ENCODE data around the gene COL6A2.
"Not testable (repeated sequence)": the region's sequence is repeated elsewhere in the genome, so short reads cannot be mapped to it uniquely, and the experiment has no call there.

Gene COL6A2

DNA sequence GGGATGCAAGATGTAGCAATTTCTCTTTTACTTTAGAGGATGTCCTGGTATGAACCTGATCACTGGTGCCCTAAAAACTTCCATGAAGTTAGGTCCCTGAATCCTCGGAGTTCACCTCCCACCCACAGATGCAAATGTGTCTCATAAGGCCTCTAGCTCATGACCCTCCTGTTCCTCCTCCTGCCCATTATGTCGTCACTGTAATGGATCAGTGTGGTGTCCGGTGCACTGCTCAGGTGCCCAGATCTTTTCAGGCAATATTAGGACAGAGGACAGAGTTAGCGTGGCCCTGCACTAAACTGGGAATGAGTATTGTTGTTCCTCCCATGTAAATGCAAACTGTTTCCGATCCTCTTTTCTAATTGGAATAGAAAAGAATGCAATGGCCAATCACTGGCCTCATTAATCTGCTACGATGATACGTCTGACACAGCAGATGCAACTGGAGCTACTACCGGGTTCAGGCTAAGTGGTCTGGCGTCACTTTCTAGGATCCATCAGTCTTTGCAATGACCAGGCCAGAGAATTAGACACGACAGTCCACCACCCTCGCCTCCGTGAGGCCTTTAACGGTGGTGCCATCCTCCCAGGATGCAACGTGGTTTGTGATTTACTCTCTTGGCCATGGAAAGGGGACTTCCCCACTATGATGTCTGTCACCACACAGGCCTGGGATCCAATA, 3.4 kb upstream of the COL6A2 start:
- no peak for DNase-seq (ENCODE audit: low read depth in 2 of 2)

DNA sequence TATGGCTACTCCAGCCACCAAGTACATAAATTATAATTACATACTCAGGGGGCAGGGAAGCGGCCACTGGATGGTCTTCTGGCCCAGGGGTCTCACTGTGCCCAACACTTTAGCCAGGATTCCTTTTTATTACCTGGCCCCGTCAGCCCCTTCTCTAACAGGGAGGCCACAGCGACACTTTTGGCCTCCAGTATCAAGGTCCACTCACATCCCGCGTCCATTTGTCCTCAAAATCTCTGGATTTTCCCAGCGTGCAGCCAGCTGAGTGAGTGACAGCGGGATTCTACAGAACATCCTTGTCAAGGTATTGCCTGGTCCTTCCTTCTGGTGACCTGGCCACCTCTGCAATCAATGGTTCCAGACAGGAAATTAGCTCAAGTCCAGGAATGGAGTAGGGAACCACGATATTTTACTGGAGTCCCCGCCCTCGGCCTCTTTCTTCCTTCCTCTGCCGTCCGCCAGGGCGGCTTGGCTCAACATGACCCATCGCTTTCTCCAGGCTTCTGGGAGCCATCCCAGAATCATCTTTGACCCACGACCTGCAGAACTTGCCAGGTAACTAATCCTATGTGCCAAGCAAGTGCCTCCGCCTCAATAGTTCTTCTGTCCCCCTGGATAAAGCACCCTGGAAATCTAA, 2.7 kb upstream of the COL6A2 start:
- no peak for DNase-seq (ENCODE audit: low read depth in 2 of 2)

DNA sequence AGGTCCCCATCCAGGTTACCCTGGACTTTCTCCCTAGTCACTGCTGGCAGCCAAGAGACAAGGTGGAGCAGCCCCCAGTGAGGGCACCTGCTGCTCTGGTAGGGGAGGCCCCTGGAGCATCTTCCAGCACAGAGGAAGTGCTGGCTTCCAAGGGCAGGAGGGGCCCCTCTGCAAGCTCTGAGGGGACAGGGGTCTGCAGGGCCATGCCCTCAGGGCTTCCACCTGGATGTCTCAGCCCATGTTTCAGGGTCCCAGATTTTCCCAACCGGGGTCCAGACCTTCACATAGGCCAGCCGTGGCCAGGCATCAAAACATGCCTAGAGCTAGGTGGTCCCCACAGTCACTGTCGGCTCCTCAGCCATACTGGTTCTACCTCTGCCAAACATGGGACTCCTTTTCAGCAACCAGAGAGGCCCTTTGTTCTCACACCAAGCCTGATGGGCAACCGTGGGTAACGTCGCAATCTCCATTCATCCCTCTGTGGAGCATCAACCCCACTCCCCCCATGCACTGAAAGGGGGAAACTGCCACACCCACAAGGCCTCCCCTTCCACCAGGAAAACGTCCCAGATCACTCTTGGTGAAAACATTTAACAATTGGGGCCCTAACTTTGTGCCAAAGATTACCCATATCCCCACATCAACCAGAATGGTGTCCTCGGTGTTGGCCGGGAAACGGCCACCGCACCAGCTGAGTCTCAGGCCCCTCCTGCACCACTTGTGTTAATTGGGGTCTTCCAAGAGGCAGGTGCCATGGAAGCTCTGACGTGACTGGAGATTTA, 1.9 kb upstream of the COL6A2 start:
- no peak for DNase-seq (ENCODE audit: low read depth in 2 of 2)

DNA sequence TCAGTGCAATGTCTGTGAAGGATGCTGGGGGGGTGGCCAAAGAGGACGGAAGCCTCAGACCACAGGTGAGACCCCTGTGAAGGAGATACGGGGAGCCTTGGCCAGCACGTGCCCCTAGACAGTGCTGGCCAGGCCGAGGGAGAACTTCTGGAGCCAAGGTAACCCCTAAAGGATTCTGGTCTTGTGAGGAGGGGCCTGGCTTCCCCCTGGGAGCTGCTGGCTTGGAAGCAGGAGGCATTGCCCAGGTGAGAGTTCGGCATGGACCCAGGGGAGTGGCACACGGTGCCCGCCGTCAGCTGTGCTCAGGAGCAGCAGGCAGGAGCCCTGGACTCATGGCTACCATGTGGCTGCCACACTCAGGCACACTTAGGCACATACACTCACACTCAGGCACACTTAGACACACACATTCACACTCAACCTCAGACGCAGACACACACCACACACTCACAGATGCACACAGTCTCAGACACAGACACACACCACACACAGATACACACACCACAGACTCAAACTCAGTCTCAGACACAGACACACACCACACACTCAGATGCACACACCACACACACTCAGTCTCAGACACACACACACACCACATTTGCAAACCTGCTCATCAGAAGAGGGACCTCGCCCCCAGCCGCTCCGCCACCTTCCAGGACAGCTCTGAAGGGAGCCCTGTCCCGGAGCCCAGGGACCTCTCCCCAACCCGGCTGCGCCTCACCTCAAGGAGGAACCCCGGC, 1.1 kb upstream of the COL6A2 start:
- no peak for DNase-seq (ENCODE audit: low read depth in 2 of 2)

DNA sequence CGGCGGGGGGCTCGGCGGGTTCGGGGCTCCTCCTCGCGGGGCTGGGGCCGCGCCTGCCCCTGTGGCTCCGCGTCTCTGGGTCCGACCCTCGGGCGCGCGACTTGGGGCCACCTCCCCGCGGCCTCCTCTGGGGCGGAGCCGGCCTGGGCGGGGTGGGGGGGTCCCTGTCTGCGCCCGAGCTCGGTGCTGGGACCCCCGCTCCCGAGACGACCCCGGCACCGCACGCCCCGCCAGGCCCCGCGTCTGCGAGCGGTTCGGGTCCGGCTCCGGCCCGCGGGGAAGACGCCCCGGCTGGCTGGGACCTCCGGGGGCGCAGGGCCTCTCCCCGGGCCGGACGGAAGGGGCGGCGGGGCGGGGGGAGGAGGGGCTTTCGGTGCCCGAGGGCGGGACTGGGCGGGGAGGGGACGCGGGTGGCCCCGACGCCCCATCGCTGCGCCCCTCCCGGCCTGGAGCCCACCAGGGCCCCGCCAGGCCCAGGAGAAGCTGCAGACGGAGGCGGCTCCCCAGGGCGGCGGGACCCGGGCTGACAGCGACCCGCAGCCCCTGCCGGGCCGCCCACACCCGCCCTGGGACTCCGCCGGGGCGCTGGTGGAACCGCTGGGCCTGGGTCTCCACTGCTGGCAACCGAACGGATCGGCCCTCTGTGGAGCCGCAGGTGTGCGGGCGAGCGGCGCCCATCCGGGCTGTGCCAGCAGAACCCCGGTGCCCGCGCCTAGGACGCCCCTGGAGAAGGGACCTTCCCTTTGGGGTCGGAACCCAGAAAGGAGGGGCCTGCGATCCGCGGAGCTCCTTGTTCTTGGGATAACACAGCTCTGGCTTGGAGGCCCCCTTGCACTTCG, 610 bp downstream of the COL6A2 start:
- DNase-seq (ENCODE audit: low read depth in 2 of 2): no peak

DNA sequence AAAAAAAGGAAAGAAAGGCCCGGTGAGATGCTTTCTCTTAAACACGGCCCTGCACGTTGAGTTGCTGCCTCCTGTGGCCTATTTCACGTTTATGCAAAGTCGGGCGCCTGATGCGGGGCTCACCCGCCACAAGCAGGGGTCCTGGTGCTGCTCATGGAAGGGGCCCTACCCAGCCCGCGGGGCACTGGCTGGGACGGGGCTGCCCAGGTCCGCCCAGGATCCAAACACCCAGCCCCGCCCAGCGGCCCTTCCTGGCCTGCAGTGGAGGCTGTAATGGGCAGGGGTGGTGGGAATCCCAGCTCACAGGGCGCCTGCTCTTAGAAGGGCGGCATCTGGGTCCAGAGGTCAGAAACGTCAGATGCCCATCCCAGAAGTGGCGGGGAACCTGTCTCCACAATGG, 1.6 kb downstream of the COL6A2 start:
- DNase-seq (ENCODE audit: low read depth in 2 of 2): no peak

DNA sequence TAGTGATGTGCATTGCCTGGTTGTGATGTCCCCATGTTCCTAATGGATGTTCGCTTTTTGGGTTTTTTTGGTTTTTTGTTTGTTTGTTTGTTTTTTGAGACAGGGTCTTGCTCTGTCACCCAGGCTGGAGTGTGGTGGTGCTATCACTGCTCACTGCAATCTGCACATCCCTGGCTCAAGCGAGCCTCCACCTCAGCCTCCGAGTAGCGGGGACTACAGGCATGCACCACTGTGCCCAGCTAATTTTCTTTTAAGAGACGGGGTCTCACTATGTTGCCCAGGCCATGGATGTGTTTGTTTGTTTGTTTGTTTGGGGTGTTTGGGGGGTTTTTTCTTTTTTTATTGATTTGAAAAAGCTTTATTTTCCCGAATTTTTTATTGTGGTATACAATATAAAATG, 2.1 kb downstream of the COL6A2 start:
- no peak for DNase-seq (ENCODE audit: low read depth in 2 of 2)

DNA sequence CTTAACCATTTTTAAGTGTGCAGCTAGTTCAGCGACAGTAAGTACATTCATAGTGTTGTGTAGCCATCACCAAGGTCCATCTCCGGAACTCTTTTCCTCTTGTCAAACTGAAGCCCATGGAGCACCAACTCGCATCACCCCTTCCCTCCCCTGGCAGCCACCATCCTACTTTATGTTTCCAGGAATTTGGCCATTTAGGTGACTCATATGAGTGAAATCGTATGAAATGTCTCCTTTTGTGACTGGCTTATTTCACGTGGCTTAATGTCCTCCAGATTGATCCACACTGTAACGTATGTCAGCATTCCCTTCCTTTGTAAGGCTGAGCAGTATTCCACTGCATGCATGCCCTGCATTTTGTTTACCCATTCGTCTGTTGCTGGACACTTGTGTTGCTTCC, 2.5 kb downstream of the COL6A2 start:
- no peak for DNase-seq (ENCODE audit: low read depth in 2 of 2)

DNA sequence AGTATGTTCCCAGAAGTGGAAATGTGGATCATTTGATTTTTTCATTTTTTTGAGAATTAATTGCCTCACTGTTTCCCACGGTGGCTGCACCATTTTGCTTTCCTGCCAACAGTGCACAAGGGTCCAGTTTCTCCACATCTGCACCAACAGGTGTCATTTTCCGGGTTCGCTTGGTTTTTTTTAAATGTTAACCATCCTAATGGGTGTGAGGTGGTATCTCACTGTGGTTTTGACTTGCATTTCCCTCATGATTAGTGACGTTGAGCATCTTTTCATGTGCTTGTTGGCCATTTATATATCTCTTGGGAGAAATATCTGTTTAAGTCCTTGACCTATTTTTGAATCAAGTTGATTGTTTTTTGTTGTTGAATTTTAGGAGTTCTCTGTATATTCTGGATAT, 3.0 kb downstream of the COL6A2 start:
- DNase-seq (ENCODE audit: low read depth in 2 of 2): no peak

DNA sequence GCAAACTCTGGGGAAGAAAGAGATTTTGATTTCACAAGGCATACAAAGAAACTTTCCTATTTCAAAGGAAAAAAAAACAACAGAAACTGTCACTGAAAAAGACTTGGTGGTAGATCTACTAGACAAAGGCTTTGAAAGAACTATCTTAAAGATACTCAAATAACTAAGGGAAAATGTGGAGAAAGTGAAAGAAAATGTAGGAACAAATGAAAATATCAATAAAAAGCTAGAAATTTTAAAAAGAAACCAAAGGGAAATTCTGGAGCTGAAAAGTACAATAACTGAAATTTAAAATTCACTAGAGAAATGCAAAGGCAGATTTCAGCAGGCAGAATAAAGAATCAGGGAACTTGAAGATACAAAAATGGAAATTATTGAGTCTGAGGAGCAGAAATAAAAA, 6.2 kb downstream of the COL6A2 start:
- no peak for DNase-seq (ENCODE audit: low read depth in 2 of 2)

DNA sequence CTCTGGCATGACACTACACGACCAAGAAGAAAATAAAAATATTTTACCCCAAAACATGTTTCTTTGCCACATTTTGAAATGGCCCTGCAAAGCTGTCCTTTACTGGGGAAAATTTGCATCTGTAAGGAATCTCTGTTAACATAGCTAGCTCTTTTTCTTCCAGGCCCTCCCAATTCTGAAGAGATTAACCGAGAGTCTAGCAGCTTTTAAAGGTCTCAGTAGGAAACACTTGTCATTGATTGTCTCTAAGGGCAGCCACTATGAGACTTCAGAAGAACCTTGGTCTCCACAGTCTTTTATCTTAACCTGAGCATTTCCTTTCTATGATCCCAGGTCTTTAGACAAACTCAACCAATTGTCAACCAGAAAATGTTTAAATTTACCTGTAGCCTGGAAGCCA, 9.5 kb downstream of the COL6A2 start:
- not testable (repeated sequence) for DNase-seq (ENCODE audit: low read depth in 2 of 2)

DNA sequence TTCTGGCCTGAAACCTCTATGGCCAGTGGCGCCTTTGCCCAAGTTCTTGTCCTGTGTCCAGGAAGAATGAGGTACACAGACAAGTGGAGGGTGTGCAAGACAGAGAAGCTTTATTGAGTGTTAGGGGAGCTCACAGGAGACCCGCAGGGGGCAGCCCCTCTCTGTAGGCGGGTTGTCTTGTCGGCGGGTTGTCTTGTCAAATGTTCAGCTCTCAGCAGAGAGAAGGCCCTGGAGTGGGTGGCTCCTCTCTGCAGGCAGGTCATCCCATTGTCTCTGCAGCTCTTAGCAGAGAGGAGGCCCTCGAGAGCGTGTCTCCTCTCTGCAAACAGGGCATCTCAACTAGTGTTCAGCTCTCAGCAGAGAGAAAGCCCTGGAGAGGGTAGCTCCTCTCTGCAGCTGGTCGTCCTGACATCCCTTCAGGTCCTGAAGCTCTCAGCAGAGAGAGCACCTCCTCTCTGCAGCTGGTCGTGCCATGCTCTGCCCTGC, 11.0 kb downstream of the COL6A2 start:
- DNase-seq (ENCODE audit: low read depth in 2 of 2): no peak

DNA sequence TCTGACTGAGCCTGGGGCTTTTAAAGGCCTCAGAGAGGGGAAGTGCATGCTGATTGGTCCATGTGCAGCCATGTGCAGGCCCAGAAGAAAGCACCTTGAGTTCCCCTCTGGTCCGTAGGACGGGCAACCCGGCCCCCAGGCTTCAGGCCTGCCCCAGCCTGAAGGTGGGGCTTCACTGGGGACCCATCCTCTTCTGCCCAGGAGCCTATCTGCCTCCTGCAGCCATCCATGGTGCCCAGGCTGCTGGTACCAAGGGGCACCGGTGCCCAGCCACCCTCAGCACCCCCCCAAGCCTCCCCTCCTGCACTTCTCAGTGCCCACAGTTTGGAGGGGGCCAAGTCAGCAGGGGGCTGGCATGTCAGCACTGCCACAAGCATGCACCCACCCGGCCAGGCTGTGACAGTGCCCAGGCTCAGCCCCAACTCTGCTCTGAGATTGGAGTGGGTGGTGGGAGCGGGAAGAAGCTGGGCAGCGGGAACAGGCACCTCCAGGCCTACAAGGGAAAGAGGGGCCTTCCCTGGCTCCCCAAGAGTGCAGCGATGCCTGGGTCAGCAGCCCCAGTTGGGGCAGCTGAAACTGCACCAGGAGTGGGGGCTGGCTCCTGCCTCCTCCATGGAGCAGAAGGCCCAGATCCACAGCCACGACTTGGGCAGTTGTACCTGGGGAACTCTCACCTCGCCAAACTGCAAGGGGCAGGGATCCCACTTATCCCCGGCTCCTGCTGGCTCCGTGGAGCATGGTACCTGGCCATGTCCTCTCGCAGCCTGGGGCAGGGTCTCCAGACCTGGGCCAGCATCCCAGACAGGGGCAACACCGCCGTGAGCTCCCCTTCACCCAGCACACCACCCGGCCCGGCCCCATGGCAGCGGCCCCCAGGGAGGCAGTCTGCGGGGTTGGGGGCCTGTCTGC, 11.7 kb downstream of the COL6A2 start:
- no peak for DNase-seq (ENCODE audit: low read depth in 2 of 2)

DNA sequence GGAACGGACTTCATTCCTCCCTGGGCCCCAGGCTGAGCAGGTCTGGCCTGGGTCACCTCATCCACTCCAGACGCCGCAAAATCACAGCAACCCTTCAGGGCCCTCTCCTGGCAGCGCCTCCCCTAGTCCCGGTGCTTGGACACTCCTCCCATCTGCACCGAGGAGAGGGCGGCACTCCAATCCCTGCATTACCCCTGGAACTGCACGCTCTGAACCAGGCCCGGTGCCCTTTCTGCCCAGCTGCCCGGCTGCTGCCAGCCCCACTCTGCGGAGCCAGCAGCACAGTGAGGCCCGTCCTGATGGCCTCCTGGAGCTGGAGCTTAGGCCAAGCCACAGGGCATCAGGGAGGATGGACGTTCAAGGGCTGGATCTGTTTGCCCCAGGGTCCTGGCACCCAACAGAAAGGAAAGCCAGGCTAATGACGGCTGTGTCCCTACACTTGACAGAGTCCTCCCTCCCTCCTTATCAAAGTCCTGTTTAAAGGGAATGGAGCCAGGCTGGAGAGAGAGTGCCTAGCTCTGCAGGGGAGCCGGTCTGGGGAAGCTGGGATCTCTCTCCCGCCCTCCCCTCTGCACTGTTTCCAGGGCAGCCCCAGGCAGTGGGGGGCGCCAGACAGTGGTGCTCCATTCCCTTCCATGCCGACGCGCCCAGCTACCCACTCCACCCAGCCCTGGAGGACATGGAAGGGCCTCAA, 12.7 kb downstream of the COL6A2 start:
- DNase-seq (ENCODE audit: low read depth in 2 of 2): no peak

DNA sequence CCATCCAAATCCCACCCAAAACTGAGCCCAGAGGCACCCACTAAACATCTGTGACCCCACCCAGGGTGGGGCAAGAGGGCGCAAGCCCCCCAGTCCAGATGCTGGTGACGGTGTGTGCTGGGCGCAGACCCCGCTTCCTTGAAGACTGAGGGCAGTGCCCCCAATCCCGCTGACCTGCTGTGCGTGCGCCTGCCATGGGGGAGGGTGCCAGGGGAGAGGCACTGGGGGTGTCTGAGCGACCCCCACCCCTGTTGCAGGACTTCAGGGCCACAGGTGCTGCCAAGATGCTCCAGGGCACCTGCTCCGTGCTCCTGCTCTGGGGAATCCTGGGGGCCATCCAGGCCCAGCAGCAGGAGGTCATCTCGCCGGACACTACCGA, 13.3 kb downstream of the COL6A2 start:
- DNase-seq (ENCODE audit: low read depth in 2 of 2): no peak

DNA sequence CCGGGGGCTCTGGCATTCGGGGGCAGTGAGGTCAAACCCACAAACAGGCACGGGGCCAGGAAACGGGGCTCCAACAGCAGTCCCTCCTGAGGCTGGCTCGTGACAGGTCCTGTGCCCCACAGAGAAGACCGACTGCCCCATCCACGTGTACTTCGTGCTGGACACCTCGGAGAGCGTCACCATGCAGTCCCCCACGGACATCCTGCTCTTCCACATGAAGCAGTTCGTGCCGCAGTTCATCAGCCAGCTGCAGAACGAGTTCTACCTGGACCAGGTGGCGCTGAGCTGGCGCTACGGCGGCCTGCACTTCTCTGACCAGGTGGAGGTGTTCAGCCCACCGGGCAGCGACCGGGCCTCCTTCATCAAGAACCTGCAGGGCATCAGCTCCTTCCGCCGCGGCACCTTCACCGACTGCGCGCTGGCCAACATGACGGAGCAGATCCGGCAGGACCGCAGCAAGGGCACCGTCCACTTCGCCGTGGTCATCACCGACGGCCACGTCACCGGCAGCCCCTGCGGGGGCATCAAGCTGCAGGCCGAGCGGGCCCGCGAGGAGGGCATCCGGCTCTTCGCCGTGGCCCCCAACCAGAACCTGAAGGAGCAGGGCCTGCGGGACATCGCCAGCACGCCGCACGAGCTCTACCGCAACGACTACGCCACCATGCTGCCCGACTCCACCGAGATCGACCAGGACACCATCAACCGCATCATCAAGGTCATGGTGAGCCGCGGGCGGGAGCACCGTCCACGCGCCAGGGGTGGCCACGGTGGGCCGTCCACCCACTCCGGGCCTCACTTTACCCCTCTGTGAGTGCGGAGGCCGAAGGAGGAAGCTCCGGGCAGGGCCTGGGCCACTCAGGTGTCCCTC, 14.2 kb downstream of the COL6A2 start:
- DNase-seq (ENCODE audit: low read depth in 2 of 2): no peak

DNA sequence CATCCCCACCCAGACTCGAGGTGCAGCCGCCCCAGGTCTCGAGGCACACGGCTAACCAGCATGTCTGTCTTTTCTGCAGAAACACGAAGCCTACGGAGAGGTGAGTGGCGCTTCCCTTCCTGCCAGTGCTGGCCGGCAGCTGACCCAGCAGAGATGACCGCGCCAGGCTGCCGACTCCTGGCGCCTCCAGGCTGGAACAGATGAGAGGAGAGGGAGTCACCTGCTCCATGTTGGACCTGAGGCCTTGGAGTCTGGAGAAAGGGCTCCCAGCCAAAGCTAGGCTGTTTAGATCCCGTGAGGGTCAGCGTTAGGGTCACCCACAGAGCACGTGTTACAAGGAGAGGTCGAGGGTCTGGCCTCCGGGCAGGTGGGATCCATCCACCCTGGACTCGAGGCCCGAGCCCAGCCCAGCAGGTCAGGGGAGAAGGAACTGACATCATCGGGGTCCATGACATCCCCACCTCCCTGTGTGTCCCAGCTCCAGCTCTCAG, 14.9 kb downstream of the COL6A2 start:
- no peak for DNase-seq (ENCODE audit: low read depth in 2 of 2)

DNA sequence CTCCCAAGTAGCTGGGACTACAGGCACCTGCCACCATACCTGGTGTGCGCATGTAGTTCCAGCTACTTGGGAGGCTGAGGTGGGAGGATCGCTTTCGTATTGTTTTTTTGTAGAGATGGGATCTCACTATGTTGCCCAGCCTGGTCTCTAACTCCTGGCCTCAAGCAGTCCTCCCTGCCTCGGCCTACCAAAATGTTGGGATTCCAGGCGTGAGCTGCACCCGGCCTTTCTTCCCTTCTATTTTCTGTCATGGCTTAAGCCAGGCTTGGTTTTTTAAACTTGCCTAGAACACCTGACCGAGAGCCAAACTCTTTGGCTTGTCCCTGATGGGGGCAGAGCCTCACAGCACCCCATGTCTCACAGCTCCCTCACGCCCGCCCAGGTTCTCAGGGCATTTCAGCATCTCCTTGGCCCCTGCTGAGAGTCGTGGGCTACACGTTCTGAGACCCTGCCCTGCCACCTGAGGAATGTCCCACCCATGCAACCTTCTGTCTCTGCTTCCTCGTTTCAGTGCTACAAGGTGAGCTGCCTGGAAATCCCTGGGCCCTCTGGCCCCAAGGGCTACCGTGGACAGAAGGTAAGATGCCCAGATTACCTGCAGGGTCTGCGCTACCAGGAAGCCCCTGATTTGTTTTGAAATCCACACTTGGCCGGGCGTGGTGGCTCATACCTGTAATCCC, 15.7 kb downstream of the COL6A2 start:
- no peak for DNase-seq (ENCODE audit: low read depth in 2 of 2)

Measured in stimulated activated CD8-positive, alpha-beta memory T cell treated with anti-CD3 and anti-CD28 coated beads, Interleukin-2, amount 100 ng/mL, for 48 hours (primary cell).